ENCODE results near the gene DNAH9.

Gene DNAH9

DNA sequence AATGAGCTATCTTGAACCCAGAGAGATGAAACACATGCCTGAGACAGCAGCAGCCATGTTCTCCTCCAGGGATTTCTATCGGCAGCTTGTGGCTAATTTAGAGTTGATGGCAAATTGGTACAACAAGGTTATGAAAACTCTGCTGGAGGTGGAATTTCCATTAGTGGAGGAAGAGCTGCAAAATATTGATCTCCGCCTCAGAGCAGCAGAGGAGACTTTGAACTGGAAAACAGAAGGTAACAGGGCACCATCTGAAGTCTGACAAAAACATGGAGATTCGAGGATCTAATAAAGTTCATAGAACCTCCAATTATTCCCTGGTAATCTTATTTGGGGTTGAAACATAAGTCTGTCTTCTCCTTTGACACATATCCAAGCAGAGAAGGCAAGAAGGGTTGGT is 52.8 kb downstream of the DNAH9 start:
- DNase-seq (ENCODE audit: low spot score), result no peak

DNA sequence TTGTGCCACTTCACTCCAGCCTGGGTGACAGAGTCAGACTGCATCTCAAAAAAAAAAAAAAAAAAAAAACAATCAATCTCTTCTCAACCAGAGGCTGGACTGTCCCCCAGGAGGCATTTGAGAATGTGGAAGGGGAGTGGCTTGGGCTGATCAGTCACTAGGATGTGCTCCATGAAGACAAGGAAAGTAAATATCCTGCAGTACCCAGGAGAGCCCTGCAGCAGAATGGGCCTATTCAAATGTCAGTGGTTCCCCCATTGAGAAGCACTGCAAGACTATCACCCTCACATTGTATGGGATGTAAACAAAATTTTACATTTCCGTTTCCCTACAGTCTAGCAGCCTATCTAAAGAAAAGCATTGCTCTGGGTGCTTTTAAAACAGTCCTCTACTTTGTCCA is 70.3 kb downstream of the DNAH9 start:
- no peak for DNase-seq (ENCODE audit: low spot score)

DNA sequence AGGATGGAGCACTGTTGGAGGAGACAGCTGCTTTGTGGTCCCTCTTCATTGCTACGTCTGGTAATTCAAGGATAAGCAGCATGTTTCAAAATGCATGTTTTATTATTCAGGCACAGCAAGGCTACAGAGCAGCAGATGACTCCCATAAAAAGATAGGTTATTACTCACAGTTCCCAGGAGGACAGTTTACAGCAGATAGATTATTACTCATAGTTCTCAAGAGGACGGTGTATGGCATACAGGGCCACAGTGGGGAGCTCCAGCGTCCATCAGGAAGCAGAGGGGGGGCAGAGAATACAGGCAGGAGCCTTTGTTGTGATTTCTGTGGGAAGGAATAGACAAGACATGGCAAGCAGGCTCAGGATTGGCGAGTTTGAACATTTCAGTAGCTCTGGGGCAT is 72.9 kb downstream of the DNAH9 start:
- DNase-seq (ENCODE audit: low spot score), result no peak

DNA sequence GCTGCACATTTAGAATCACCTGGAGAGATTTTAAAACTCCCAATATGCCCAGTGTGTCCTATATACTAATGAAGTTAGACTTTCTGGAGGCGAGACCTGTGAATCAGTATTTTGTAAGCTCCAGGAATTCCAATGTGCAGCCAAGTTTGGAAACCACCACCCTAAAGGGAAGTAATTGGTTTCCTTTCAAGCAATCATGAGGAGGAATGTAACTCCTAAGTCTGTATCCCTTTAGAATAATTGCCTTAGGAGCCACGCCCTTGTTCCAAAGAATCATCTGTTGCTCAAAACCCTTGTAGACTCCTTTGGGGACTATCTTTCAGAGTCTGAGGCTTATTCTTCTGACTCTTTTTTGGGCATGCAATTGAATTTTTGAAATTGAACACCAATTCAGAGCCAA is 84.4 kb downstream of the DNAH9 start:
- no peak for DNase-seq (ENCODE audit: low spot score)

DNA sequence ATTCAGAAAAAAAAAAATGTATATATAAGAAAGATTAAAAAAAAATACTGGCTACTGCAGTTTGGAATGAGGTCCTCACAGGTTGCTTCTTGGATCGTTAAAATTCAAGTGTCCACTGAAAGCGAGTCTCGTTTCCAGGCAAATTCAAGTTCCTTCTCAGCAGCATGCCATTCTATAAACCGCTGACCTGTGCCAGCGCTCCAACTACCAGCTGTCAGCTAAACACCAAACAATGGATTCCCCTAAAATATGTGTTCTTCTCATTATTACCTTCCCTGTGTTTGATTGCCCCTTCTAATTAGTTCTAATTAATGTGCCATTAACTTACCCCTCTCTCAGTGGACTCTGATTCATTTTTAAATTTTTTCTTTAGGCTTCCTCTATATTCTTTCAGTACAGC is 92.4 kb downstream of the DNAH9 start:
- no peak for DNase-seq (ENCODE audit: low spot score)

DNA sequence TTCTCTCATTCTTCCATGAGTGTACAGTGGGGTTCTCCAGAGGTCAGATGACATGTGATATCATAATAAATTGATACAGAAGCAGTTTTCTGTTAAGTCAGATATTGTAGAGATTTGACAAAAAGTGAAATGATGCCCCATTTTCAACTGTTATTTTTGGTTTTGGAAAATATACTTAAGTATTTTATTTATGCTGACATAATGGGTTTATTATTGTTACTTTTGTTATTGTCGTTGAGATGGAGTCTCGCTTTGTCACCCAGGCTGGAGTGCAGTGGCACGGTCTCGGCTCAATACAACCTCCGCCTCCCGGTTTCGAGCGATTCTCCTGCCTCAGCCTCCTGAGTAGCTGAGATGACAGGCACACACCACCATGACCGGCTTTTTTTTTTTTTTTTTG is 94.4 kb downstream of the DNAH9 start:
- DNase-seq (ENCODE audit: low spot score), result no peak

DNA sequence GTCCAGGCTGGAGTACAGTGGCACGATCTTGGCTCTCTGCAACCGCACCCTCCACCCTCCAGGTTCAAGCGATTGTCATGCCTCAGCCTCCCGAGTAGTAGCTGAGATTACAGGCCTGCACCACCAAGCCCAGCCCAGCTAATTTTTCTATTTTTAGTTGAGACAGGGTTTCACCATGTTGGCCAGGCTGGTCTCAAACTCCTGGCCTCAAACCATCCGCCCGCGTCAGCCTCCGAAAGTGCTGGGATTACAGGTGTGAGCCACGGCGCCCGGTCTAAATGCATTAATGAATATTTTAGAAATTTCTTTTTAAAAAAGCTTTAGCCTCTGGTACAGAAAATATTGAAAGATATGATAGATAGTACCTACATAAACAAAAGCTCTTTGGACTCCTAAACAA is 95.0 kb downstream of the DNAH9 start:
- no peak for DNase-seq (ENCODE audit: low spot score)

DNA sequence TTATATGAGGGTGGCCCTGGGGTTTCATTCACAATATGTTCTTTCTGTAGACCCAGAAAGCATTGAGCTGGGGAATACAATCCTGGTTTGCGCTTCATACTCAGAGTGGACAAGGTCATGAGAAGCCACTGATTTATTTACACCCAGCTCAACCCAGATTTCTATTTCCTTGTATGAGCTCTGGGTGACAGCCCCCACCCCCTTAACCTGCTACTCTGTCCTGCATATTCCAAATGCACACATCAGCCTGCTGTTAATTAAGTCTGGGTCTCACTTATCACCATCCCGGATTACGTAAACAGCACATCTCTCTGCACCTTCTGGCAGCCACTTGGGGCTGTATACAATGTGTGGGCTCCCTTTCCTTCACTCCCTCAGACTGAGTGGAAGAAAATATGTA is 102.4 kb downstream of the DNAH9 start:
- no peak for DNase-seq (ENCODE audit: low spot score)

DNA sequence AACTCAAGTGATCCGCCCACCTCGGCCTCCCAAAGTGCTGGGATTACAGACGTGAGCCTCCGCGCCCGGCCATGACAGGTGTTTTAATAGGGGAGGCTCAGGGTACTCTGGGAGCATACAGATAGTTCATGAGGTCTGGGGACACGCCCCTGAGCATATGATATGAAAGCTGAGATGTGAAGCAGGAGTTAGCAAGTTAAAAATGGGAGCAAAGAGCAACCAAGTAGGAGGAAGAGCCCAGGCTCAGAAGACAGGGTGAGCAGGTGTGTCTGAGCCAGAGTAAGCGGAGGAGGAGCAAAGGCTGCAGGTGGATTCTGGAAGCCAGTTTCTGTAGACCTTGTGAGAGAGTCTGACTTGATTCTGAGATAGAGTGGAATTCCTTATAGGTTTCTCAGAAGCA is 103.6 kb downstream of the DNAH9 start:
- no peak for DNase-seq (ENCODE audit: low spot score)

DNA sequence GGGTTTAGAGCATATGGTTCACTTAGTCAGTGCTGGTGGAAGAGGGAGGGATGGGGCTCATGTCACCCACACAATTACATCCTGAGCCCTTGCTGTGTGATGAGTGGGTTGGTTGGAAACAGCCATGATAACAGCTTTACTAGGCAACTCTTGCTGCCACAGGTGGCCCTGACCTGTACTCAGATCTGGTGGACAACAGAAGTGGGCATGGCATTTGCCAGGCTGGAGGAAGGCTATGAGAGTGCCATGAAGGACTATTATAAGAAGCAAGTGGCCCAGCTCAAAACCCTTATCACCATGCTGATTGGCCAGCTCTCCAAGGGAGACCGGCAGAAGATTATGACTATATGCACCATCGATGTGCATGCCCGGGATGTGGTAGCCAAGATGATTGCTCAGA is 105.8 kb downstream of the DNAH9 start:
- no peak for DNase-seq (ENCODE audit: low spot score)

DNA sequence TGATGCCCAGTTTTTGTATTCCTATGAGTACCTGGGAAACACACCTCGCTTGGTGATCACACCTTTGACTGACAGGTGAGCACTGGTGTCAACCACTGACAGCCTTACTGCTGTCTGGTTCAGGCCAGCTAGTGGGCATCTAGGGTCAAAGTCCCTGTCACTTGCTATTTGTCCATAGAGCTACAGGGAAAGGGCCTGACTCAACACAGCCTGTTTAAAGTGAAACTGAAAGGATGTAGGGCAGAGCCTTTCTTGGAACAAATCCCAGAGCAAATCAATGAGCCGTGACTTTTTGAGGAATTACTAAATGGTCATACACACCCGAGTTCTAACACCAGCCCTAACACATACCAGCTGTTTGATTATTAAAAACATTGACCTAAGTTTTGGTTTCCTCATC is 106.8 kb downstream of the DNAH9 start:
- DNase-seq (ENCODE audit: low spot score), result no peak

DNA sequence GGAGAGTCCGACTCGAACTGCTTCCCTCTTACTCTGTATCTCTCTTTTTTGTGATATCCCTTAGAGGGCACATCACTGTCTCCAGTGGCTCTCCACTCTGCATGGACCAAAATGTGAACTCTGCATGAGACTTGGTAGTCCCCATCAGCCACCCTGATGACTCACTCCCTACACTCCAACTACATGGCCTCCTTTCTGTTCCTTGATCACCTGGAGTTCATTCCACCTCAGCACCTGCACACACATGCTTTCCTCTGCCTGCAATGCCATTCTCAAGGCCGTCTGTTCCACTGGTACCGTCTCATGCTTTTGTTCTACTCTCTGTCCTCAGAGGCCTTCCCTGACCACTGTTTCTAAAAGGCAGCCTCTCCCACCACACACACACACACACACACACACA is 109.3 kb downstream of the DNAH9 start:
- no peak for DNase-seq (ENCODE audit: low spot score)

DNA sequence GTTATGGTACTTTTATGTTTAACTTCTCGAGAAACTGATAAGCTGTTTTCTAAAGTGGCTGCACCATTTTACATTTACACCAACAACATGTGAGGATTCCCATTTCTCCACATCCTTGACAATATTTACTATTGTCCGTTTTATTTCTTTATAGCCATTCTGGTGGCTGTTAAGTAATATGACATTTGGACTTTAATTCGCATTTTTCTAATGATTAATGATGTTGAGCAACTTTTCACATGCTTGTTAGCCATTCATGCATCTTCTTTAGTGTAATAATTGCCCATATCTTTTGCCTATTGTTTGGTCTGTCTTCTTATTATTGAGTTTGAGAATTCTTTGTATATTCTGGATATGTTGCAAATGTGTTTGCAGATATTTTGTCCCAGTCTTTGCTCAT is 114.2 kb downstream of the DNAH9 start:
- no peak for DNase-seq (ENCODE audit: low spot score)

DNA sequence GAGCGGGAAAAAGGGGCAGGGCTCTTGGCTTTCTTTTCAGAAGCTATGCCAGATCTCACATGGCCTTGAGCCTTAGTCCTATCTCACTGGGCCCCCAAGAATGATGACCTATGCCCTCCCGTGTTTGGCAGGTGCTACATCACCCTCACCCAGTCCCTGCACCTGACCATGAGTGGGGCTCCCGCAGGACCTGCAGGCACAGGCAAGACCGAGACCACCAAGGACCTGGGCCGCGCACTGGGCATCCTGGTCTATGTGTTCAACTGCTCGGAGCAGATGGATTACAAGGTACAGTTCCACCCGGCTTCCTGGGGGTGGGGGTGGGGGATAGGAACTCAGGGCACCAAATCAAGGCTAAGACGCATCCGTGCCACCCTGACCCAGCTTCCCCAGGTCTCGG is 120.9 kb downstream of the DNAH9 start:
- DNase-seq (ENCODE audit: low spot score), result no peak

DNA sequence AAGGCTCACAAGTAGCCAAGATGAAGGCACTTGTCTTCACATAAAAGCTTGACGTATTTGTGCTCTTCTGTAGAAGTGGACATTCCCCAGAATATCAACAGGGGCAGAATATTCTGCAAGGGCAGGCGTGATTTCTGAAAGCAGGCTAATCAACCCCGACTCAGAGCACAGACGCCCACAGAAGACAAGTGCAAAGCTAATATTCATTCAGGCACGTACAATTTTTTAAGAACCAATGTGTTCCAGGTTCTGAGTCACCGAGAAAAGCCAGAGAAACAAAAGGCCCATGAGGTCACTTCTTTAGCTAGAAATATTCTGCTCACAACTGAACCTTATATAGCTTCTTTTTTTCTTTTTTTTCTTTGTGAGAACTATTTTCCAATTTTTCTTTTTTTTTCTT is 121.6 kb downstream of the DNAH9 start:
- no peak for DNase-seq (ENCODE audit: low spot score)

DNA sequence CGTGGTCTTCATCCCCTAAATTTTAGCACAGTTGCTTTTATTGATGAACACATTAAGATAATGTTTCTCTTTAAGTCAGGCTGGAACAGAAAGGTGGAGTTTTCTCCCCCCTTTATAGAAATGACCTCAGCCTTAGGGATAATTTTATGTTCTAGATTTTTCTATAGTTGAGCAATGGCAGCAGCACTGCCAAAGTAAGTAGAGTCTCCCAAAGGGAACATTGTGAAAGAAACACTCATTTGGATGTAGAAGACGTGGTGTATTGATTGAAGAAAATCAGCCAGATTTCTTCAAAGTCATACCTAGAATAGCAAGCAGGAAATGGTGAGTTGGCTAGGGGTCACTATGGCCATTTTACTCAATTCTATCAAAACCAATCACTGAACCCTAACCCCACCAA is 122.5 kb downstream of the DNAH9 start:
- DNase-seq (ENCODE audit: low spot score), result no peak

DNA sequence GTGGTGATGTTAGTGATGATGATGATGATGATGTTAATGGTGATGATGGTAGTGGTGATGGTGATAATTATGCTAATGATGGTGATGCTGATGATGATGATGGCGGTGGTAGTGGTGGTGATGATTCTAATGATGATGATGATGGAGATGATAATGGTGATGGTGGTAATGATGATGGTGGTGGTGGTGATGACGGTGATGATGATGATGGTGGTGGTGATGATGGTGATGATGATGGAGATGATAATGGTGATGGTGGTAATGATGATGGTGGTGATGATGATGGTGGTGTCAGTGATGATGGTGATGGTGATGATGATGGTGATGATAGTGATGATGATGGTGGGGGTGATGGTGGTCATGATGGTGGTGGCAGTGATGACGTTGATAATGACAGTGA is 132.5 kb downstream of the DNAH9 start:
- no peak for DNase-seq (ENCODE audit: low spot score)

DNA sequence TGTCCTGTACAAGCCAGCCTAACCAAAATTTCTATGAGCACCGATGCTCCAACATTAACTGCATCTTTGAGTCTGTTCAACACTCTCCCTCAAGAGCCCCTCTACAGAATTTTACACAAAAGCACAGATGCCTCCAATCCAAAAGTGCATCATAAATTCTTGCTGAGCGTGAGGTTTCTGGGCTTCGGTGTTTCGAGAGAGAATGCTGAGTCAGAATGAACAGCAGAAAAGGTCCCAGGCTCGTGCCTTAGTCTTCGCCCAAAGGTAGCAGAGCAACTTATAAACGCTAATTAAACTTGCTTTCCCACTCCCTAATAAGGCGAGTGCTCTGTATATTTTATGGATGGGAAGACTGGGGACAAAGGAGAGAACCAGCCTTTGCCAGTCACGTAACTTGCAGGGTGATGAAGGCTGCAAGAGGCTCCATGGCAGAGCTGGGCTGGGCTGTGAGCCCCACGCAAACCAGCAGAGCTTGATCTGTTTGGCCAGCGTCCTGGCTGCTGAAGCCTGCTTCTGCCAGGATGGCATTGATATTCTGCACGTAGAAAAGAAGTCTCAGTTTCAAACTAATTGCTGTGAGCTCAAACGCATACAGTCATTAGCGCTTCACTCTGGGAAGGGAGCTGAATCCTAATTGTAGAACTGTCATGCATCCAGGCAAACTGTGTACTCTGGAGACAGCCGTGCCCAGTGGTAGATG is 138.5 kb downstream of the DNAH9 start:
- no peak for DNase-seq (ENCODE audit: low spot score)

DNA sequence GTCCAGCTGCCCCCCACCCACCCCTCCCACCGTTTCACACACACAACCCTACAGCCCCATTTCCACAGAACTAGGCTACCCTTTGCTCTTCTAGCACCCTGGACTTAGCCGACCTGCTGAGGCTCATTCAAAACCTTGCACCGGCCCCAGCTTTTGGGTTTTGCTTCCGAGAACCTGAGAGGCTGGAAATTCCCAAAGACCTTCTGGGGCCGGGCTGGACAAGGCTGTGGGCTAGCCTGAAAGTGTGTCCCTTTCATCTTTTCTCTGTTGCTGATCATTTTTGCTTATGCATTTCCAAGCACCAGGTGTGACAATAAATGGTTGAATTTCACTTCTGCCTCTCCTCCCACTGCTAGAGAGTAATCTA is 139.0 kb downstream of the DNAH9 start:
- no peak for DNase-seq (ENCODE audit: low spot score)

DNA sequence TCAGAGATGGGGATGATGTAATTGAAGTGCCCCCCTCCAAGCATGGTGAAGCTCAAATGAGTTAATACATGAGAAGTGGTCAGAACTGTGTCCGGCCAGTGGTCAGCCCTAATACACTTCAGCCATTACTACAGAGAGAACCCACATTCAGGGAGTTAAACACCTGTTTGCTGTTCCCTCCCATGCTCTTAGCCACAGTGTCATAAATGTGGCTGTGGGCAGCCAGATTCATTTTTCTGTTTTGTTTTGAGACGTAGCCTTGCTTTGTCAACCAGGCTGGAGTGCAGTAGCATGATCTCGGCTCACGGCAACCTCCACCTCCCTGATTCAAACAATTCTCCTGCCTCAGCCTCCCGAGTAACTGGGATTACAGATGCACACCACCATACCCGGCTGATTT is 139.9 kb downstream of the DNAH9 start:
- DNase-seq (ENCODE audit: low spot score), result no peak

DNA sequence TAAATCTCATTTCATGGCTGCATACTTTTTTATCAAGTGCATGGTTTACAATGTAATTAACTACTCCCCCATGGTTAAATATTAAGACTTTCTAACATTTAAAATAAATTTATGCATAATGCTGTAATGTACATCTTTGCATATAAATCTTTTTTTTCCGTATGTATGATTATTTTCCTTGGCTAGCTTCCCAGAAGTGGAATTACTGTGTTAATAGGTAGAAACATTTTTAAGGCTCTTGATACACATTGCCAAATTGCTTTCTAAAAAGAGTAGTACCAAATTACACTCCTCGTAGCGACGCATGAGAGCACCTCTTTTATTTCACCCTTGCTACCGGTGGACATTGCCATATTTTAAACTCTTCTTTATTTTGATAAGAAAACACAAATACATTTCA is 141.1 kb downstream of the DNAH9 start:
- no peak for DNase-seq (ENCODE audit: low spot score)

DNA sequence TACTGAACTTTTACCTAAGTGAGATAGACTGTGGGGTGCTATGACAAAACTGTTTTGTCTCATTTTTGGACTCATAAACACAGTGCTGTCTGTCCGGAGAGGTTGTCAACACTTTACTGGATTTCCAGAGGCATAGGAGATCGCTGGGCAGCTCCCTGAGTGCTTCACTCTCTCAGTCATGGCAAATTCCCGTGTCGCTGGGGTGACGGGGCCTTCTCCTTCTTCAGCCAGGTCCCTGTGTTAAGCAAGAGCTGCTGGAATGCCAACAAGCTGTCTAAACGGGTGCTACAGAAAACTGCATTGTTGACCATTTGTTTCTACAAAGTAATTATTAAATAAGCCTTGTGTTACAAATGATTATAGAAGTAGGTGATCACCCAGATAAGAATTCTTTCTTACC is 141.6 kb downstream of the DNAH9 start:
- no peak for DNase-seq (ENCODE audit: low spot score)

DNA sequence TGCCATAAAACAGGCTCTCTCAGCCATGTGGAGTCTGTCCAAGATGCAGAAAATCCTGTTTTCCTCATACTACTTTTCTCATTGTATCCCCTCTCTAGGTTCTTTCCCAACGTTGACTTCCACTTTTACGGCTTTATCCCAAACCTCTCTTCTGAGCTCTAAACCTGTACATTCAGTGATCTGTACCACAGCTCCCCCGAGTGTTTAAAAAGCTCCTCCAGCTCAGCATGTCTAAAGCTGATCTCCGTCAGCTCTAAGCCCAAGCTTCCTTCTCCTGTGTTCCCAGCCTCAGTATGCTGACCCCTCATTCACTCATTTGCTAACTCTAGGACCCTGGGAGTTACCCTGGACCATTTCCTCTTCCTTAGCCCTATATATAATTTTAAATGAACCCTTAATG is 144.6 kb downstream of the DNAH9 start:
- DNase-seq (ENCODE audit: low spot score), result no peak

DNA sequence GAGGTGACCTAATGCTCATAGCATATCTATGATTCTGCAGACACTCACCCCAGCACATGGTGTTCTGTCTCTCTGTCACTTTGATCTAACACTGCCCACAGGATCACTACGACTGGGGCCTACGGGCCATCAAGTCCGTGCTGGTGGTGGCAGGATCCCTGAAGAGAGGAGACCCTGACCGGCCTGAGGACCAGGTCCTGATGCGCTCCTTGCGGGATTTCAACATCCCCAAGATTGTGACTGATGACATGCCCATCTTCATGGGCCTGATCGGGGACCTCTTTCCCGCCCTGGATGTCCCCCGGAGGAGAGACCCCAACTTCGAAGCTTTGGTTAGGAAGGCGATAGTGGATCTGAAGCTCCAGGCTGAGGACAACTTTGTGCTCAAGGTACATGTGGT is 146.4 kb downstream of the DNAH9 start:
- no peak for DNase-seq (ENCODE audit: low spot score)

DNA sequence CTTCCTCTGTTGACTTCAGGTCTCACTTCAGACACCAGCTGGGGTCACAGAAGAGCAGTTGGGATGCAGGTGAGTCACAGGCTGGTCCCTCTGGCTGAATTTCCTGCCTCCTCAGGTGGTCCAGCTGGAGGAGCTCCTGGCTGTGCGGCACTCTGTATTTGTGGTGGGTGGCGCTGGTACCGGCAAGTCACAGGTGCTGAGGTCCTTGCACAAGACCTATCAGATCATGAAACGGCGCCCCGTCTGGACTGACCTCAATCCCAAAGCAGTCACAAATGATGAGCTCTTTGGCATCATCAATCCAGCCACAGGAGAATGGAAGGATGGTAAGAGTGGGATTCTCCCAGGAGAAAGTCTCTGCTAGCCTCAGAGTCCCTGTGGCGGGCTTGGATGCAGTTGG is 149.2 kb downstream of the DNAH9 start:
- DNase-seq (ENCODE audit: low spot score), result no peak

All from AG08395 (cell line).